ENCODE measurements around the gene PSME3IP1.

GRCh38 chr16:57192146-57192545 lies 6.3 kb upstream of the PSME3IP1 start:
- TF ChIP-seq YY1 (IDR thresholded peaks at IDR 0.05; ENCODE audit: low read depth) (no peak), GATA2 (CRISPR knock-in tag; IDR thresholded peaks at IDR 0.05) (no peak), RFX5 (IDR thresholded peaks at IDR 0.05; ENCODE audit: low read length) (no peak), NRF1 (IDR thresholded peaks at IDR 0.05; ENCODE audit: low read depth, low read length) (no peak), MAX (IDR thresholded peaks at IDR 0.05; ENCODE audit: low read depth) (no peak), TAF1 (IDR thresholded peaks at IDR 0.05; ENCODE audit: borderline replicate concordance, low read depth, low read length) (no peak), MXI1 (IDR thresholded peaks at IDR 0.05; ENCODE audit: low read depth, low read length) (no peak), TEAD4 (IDR thresholded peaks at IDR 0.05; ENCODE audit: borderline replicate concordance, insufficient read depth) (no peak)
- TF ChIP-seq, protein P1, sequence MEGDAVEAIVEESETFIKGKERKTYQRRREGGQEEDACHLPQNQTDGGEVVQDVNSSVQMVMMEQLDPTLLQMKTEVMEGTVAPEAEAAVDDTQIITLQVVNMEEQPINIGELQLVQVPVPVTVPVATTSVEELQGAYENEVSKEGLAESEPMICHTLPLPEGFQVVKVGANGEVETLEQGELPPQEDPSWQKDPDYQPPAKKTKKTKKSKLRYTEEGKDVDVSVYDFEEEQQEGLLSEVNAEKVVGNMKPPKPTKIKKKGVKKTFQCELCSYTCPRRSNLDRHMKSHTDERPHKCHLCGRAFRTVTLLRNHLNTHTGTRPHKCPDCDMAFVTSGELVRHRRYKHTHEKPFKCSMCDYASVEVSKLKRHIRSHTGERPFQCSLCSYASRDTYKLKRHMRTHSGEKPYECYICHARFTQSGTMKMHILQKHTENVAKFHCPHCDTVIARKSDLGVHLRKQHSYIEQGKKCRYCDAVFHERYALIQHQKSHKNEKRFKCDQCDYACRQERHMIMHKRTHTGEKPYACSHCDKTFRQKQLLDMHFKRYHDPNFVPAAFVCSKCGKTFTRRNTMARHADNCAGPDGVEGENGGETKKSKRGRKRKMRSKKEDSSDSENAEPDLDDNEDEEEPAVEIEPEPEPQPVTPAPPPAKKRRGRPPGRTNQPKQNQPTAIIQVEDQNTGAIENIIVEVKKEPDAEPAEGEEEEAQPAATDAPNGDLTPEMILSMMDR (IDR thresholded peaks at IDR 0.05), result no peak
- TF ChIP-seq, protein P2, sequence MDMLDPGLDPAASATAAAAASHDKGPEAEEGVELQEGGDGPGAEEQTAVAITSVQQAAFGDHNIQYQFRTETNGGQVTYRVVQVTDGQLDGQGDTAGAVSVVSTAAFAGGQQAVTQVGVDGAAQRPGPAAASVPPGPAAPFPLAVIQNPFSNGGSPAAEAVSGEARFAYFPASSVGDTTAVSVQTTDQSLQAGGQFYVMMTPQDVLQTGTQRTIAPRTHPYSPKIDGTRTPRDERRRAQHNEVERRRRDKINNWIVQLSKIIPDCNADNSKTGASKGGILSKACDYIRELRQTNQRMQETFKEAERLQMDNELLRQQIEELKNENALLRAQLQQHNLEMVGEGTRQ (IDR thresholded peaks at IDR 0.05; ENCODE audit: borderline replicate concordance, low read depth, low read length), result no peak
